Ishikawa (cell line): Measurements from ENCODE around the gene KSR2.

ENCODE experiments used
- CEBPB ChIP-seq: IDR thresholded peaks from 2 replicates; pipeline ENCODE4 v1.6.1; 2012
- CREB1 ChIP-seq: IDR thresholded peaks from 2 replicates; pipeline ENCODE4 v1.6.1; 2012; ENCODE audit warnings: low read depth
- EGR1 ChIP-seq: IDR thresholded peaks from 2 replicates; pipeline ENCODE4 v1.6.1; 2012
- EP300 ChIP-seq: IDR thresholded peaks from 2 replicates; pipeline ENCODE4 v1.6.1; 2012; ENCODE audit warnings: borderline replicate concordance
- FOXM1 ChIP-seq: IDR thresholded peaks from 2 replicates; pipeline ENCODE4 v1.6.1; 2012; ENCODE audit warnings: low read depth, borderline replicate concordance
- NFIC ChIP-seq: IDR thresholded peaks from 2 replicates; pipeline ENCODE4 v1.6.1; 2012
- RAD21 ChIP-seq: IDR thresholded peaks from 2 replicates; pipeline ENCODE4 v1.6.1; 2012; ENCODE audit warnings: low read depth
- TAF1 ChIP-seq: IDR thresholded peaks from 2 replicates; pipeline ENCODE4 v1.6.1; 2012; ENCODE audit warnings: low read depth, mild to moderate bottlenecking
- TCF12 ChIP-seq: IDR thresholded peaks from 2 replicates; pipeline ENCODE4 v1.6.1; 2012; ENCODE audit warnings: low read depth
- TEAD4 ChIP-seq: IDR thresholded peaks from 2 replicates; pipeline ENCODE4 v1.6.1; 2012
- YY1 ChIP-seq: IDR thresholded peaks from 2 replicates; pipeline ENCODE4 v1.6.1; 2012; ENCODE audit warnings: low read depth
- ZBTB7A ChIP-seq: IDR thresholded peaks from 2 replicates; pipeline ENCODE4 v1.6.1; 2012; ENCODE audit warnings: low read depth
- TF ChIP-seq, protein P1 (sequence below): IDR thresholded peaks from 2 replicates; pipeline ENCODE4 v1.6.1; 2012
- TF ChIP-seq, protein P2 (sequence below): IDR thresholded peaks from 2 replicates; pipeline ENCODE4 v1.6.1; 2012; ENCODE audit warnings: low read depth, mild to moderate bottlenecking
- TF ChIP-seq, protein P3 (sequence below): IDR thresholded peaks from 2 replicates; pipeline ENCODE4 v1.6.1; 2012

Gene KSR2

DNA sequence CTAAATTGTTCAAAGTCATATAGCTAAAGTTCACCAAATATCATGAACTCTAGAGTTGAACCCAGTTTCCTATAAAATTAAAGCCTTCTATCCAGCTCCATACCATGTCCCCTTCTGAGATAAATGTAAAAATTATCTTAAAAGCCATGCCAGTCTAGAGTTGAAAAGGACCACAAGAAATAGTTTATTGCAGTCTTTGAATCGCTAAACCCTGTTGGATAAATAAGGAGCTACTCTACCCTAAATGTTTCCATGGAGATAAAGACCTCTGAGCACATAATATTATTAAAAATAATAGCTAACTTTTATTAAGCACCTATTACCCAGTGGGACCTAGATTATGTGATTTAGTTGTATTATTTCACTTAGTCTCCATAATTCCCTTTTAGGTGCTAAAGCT, 379.8 kb downstream of the KSR2 start:
- TF ChIP-seq, protein P1, sequence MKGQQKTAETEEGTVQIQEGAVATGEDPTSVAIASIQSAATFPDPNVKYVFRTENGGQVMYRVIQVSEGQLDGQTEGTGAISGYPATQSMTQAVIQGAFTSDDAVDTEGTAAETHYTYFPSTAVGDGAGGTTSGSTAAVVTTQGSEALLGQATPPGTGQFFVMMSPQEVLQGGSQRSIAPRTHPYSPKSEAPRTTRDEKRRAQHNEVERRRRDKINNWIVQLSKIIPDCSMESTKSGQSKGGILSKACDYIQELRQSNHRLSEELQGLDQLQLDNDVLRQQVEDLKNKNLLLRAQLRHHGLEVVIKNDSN = no peak
- TF ChIP-seq CEBPB (no peak), YY1 (no peak), CREB1 (no peak), TAF1 (no peak), TEAD4 (no peak), TCF12 (no peak), ZBTB7A (no peak), FOXM1 (no peak), EGR1 (no peak)
- TF ChIP-seq, protein P2, sequence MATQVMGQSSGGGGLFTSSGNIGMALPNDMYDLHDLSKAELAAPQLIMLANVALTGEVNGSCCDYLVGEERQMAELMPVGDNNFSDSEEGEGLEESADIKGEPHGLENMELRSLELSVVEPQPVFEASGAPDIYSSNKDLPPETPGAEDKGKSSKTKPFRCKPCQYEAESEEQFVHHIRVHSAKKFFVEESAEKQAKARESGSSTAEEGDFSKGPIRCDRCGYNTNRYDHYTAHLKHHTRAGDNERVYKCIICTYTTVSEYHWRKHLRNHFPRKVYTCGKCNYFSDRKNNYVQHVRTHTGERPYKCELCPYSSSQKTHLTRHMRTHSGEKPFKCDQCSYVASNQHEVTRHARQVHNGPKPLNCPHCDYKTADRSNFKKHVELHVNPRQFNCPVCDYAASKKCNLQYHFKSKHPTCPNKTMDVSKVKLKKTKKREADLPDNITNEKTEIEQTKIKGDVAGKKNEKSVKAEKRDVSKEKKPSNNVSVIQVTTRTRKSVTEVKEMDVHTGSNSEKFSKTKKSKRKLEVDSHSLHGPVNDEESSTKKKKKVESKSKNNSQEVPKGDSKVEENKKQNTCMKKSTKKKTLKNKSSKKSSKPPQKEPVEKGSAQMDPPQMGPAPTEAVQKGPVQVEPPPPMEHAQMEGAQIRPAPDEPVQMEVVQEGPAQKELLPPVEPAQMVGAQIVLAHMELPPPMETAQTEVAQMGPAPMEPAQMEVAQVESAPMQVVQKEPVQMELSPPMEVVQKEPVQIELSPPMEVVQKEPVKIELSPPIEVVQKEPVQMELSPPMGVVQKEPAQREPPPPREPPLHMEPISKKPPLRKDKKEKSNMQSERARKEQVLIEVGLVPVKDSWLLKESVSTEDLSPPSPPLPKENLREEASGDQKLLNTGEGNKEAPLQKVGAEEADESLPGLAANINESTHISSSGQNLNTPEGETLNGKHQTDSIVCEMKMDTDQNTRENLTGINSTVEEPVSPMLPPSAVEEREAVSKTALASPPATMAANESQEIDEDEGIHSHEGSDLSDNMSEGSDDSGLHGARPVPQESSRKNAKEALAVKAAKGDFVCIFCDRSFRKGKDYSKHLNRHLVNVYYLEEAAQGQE = no peak
- TF ChIP-seq, protein P3, sequence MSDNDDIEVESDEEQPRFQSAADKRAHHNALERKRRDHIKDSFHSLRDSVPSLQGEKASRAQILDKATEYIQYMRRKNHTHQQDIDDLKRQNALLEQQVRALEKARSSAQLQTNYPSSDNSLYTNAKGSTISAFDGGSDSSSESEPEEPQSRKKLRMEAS = no peak

DNA sequence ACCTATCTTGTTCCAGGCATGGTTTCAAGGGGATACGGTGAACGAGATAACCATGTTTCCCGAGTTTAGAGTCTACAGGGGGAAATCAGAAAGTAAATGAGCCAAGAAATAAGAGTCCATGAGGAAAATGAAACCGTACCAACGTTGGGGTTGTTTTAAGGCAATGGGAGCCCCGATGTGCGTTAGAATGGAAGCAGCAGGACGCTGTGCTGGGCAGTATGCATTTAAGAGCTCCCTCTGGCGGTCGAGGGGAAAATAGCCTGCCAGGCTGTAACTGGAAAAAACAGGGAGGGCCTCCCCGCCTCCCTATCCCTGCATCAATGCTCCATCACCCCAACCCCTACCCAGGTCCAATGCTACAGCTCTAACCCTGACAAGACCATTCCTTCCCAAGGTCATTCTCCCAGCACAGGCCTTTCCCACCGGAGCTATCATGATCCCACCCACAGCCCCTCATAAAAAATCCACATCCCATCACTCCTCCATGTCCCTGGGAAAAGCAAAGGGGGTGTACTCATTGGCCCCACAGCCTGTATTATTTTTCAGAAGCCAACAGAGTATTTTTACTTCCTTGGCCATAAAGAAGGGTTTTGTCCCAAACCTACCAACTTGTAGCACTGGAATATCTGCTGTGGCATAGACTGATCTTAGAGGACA, 381.0 kb downstream of the KSR2 start:
- peak; percentile 64 for TF ChIP-seq RAD21
- TF ChIP-seq ZBTB7A = no peak

DNA sequence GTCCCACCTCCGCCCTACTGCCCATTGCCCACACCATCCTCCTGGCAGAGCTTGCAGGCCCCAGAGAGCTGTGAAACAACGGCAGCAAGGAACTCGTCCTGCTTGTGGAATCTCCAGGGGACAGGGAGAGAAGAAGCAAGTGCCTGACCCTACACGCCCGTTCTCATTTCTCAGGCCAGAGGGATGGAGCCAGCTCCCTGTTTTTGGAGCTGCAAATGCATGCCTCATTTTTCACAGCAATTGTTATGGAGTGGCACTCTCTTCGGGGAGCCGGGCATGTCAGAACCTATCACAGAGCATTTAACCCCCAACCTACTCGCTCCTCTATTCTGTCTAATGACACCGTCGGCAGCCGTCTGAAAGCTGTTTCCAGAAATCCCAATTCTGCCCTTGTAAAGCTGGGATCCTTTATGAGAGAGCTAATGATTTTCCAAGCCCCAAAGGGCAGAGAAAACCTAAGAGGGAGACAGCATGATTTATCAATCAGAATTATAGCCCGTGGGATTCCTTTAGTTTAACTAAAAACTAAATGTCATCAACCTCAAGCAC, 385.0 kb downstream of the KSR2 start:
- TF ChIP-seq, protein P1 = no peak

DNA sequence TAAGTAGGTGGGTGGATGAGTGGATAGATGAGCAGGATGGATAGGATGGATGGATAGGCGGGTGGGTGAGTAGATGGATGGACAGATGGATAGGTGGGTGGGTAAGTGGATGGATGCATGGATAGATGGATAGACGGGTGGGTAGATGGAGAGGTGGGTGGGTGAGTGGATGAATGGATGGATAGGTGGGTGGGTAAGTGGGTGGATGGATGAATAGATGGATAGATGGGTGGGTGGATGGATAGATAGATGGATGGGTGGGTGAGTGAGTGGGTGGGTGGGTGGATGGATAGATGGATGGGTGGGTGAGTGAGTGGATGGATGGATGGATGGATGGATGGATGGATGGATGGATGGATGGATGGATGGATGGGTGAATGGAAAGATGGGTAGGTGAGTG, 385.7 kb downstream of the KSR2 start:
- no peak for TF ChIP-seq FOXM1

DNA sequence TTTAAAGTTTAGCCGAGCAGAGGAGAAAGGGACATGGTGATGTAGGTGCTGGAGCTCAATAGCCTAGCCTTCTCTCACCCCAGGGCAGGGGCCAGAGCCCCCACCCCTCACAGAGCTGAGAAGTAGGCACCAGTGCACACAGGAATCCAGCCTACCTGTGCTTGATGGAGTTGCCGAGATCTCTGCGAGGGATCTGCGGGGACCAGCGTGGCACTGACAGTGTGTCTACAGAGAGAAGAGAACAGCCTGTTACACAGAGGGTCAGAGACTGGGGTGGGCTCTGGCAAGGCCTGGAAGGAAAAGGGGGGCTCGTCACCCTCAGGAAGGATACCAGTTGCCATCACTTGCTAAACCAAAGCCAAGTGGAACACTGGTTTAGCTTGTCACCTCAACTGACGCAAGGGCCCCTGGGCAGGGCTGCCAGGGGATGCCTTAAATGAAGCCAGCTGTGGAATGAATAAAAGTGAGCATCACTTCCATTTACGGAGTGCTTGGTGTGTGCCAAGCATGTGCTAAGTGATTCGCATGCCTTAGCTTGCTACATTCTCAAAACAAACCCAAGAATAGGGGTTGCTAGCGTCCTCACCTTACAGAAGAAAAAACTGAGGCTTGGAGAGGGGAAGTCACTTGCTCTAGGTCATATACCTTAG, 386.5 kb downstream of the KSR2 start:
- TF ChIP-seq, protein P3 = no peak
- no peak for TF ChIP-seq RAD21
- no peak for TF ChIP-seq CEBPB
- TF ChIP-seq TCF12 = no peak
- no peak for TF ChIP-seq CREB1
- TF ChIP-seq ZBTB7A = no peak
- TF ChIP-seq NFIC = no peak
- TF ChIP-seq, protein P1 = no peak
- no peak for TF ChIP-seq TEAD4
- TF ChIP-seq EP300 = no peak
- no peak for TF ChIP-seq YY1
- no peak for TF ChIP-seq TAF1
- TF ChIP-seq, protein P2 = no peak
- no peak for TF ChIP-seq EGR1
- no peak for TF ChIP-seq FOXM1

DNA sequence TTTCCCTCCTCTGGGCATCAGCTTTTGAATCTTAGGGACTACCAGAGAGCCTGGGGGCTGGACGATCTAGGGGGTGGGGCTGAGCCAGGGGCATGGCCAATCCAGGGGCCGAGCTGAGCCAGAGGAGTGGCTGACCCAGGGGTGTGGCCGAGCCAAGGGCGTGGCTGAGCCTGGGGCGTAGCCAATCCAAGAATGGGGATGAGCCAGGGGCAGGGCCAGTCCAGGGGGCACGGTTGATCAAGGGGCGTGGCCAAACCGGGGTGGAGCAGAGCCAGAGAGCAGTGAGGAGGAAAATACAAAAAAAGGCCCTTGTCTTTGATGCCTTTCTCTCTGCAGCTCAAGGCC, 388.1 kb downstream of the KSR2 start:
- TF ChIP-seq, protein P3 = no peak
- no peak for TF ChIP-seq NFIC
- no peak for TF ChIP-seq CEBPB
- no peak for TF ChIP-seq TAF1
- TF ChIP-seq, protein P2 = no peak
- TF ChIP-seq TEAD4 = no peak
- TF ChIP-seq, protein P1 = no peak
- no peak for TF ChIP-seq EGR1
- no peak for TF ChIP-seq TCF12
- TF ChIP-seq RAD21 = no peak
